GM18858 (cell line): ENCODE measurements around the gene RSRP1.

Experiments used
- ATAC-seq: cut with Tn5 transposase; IDR thresholded peaks from one replicate; pipeline ENCODE4 v1.9.1; 2021; ENCODE audit not compliant: unreplicated experiment

Gene RSRP1

GRCh38 chr1:25194054-25194453 lies 53.2 kb downstream of the RSRP1 start:
- ATAC-seq: no peak

DNA sequence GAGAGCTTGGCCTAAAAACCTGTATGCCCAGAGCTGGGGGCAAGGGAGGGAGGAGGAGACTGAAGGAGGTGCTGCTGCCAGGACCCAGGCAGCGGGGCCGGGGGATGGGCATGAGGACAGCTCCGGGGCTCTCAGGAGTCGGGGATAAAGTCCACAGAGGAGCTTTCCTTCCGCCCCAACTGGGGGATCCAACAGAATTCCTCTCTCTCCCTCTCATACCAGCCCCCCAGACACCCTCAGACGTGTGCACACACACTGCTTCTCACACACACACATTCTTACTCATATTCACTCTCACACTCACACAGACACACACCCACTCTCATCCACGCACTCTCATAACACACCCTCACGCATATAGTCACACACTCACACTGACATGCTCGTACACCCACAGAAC lies 54.0 kb downstream of the RSRP1 start:
- no peak for ATAC-seq
